Panc1 (cell line): ENCODE results near the gene MIOX. TPM values are rescaled to one million over a fixed set of nuclear protein-coding genes. Genes with fewer than 3 reads are reported as not detected.

ENCODE experiments used
- ATAC-seq: fragments of 200-7000 bp; cut with Tn5 transposase; 2 replicates; pipeline ENCODE4 v1.9.1; 2020; ENCODE audit warnings: mild to moderate bottlenecking, moderate library complexity
- BruUV-seq: library from RNA; stranded (reverse); fragments of 400-500 nt; replicated peaks from 2 replicates; lab custom pipeline; 2021; lab: Mats Ljungman, UMichigan
- CTCF ChIA-PET: fragments of 300-600 bp; sonication (Branson Sonifier 250); formaldehyde crosslinking; loops from one replicate; lab custom pipeline; 2022; ENCODE audit warnings: antibody characterized with exemption; lab: Charles Lee
- POLR2A ChIA-PET: fragments of 300-600 bp; sonication (Branson Sonifier 250); formaldehyde crosslinking; loops from one replicate; lab custom pipeline; 2022; ENCODE audit warnings: antibody characterized with exemption; lab: Charles Lee
- DNase-seq: peaks from one replicate; pipeline ENCODE4 v3.0.0-alpha.2; 2010; ENCODE audit warnings: low read depth, low spot score
- H3K27ac ChIP-seq: 2 replicates; pipeline ENCODE4 v1.5.1; 2011; ENCODE audit warnings: mild to moderate bottlenecking, low read length, inconsistent platforms
- H3K27me3 ChIP-seq: fragments of 200-500 bp; sonication (Bioruptor generic); 2 replicates; pipeline ENCODE4 v1.6.0; 2014; ENCODE audit warnings: low read length, inconsistent platforms; ENCODE audit not compliant: control insufficient read depth, insufficient read depth
- H3K36me3 ChIP-seq: fragments of 200-500 bp; sonication (Bioruptor generic); 2 replicates; pipeline ENCODE4 v1.5.1; 2014; ENCODE audit warnings: inconsistent platforms, mild to moderate bottlenecking, low read length, moderate library complexity; ENCODE audit not compliant: control insufficient read depth, insufficient read depth
- H3K4me1 ChIP-seq: 2 replicates; pipeline ENCODE4 v1.5.1; 2011; ENCODE audit warnings: inconsistent platforms, mild to moderate bottlenecking, low read length, moderate library complexity; ENCODE audit not compliant: control insufficient read depth, insufficient read depth
- H3K4me3 ChIP-seq, 2 experiments: 2 replicates each; pipeline ENCODE4 v1.5.1; 2011 to 2012; ENCODE audit warnings: low read depth in 2 of 2, low read length in 2 of 2, mild to moderate bottlenecking in 2 of 2, inconsistent platforms in 1 of 2, moderate library complexity in 1 of 2
- H3K9me3 ChIP-seq: fragments of 200-500 bp; sonication (Bioruptor generic); 2 replicates; pipeline ENCODE4 v1.5.1; 2014; ENCODE audit warnings: low read depth, mild to moderate bottlenecking, inconsistent platforms, low read length, moderate library complexity; ENCODE audit not compliant: control insufficient read depth, insufficient read depth
- POLR2AphosphoS5 ChIP-seq: IDR thresholded peaks from 2 replicates; pipeline ENCODE4 v1.6.1; 2012; ENCODE audit warnings: mild to moderate bottlenecking, low read depth, low read length, moderate library complexity
- SIN3A ChIP-seq: IDR thresholded peaks from 2 replicates; pipeline ENCODE4 v1.6.1; 2012; ENCODE audit warnings: low read depth, mild to moderate bottlenecking, low read length, moderate library complexity, borderline replicate concordance; ENCODE audit not compliant: insufficient read depth
- TCF7L2 ChIP-seq: IDR thresholded peaks from 2 replicates; pipeline ENCODE4 v1.6.1; 2011; ENCODE audit warnings: mild to moderate bottlenecking, low read depth, low read length, inconsistent platforms
- in situ Hi-C: cut with HindIII; loops from 2 replicates; pipeline ENCODE4 v1.10.0; 2016; ENCODE audit warnings: low sequenced_read_pairs, low pct_unique_long_range_greater_than_20kb
- intact Hi-C: fragments of 100-400 bp; cut with micrococcal nuclease; formaldehyde crosslinking; loops from one replicate; pipeline ENCODE4 v1.10.0; 2022; ENCODE audit not compliant: unreplicated experiment
- total RNA-seq: library from RNA; stranded (reverse); gene quantifications from one replicate; pipeline ENCODE4 v1.2.1, GENCODE V29; 2021; ENCODE audit not compliant: unreplicated experiment
- TF ChIP-seq, protein P1 (sequence below), 2 experiments: IDR thresholded peaks; 2 replicates each; pipeline ENCODE4 v1.6.1; 2011 to 2012; ENCODE audit warnings: low read depth in 2 of 2, control low read depth in 1 of 2, low read length in 1 of 2, mild to moderate bottlenecking in 1 of 2, moderate library complexity in 1 of 2; ENCODE audit not compliant: insufficient read depth in 1 of 2
- TF ChIP-seq, protein P2 (sequence below): fragments of 450-650 bp; IDR thresholded peaks from 2 replicates; pipeline ENCODE4 v1.5.1; 2017; ENCODE audit warnings: mild to moderate bottlenecking

MIOX gene
- total RNA-seq, 1 experiment from 2014 or later = 0.23 TPM

DNA sequence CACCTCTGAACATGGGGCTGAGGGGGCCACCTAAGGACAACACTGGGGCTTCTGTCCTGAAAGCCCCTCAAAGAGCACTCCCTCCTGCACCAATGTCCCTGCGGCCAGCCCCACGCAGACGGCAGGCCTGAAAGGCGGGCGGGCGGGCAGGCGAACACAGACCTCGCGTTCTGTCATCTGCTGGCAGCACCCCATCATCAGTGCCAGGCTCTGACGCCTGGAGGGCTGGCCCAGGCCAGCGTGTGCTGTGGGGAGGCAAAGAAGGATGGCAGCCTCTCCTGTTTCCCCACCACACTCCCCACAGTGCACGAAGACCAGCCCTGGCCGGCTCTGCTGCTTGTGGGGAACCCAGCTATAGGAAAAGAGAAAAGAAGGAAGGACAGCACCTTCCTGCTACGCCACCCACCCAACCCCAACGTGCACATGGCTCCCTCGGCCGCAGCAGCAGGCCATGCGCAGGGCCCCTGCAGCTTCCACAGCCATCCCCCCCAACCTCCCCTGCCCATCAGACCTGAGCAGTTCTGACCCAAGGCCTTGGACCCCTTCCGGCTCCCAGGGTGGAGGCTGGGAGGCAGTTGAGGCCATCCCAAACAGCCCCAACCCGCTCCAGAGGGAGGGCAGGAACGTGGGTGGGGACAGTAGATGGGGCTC is 15.3 kb upstream of the MIOX start:
- H3K36me3 ChIP-seq = no peaks in the 10 kb centered on the region; the same call in 1 of the 2 replicates
- no peaks in the 10 kb centered on the region for H3K27me3 ChIP-seq
- peaks cover 15% of the 10 kb centered on the region for H3K4me1 ChIP-seq
- DNase-seq = no peak
- TF ChIP-seq, protein P1, sequence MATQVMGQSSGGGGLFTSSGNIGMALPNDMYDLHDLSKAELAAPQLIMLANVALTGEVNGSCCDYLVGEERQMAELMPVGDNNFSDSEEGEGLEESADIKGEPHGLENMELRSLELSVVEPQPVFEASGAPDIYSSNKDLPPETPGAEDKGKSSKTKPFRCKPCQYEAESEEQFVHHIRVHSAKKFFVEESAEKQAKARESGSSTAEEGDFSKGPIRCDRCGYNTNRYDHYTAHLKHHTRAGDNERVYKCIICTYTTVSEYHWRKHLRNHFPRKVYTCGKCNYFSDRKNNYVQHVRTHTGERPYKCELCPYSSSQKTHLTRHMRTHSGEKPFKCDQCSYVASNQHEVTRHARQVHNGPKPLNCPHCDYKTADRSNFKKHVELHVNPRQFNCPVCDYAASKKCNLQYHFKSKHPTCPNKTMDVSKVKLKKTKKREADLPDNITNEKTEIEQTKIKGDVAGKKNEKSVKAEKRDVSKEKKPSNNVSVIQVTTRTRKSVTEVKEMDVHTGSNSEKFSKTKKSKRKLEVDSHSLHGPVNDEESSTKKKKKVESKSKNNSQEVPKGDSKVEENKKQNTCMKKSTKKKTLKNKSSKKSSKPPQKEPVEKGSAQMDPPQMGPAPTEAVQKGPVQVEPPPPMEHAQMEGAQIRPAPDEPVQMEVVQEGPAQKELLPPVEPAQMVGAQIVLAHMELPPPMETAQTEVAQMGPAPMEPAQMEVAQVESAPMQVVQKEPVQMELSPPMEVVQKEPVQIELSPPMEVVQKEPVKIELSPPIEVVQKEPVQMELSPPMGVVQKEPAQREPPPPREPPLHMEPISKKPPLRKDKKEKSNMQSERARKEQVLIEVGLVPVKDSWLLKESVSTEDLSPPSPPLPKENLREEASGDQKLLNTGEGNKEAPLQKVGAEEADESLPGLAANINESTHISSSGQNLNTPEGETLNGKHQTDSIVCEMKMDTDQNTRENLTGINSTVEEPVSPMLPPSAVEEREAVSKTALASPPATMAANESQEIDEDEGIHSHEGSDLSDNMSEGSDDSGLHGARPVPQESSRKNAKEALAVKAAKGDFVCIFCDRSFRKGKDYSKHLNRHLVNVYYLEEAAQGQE (IDR thresholded peaks at IDR 0.05; ENCODE audit: insufficient read depth in 1 of 2, low read depth in 2 of 2, low read length in 1 of 2) = no peak
- TF ChIP-seq, protein P2, sequence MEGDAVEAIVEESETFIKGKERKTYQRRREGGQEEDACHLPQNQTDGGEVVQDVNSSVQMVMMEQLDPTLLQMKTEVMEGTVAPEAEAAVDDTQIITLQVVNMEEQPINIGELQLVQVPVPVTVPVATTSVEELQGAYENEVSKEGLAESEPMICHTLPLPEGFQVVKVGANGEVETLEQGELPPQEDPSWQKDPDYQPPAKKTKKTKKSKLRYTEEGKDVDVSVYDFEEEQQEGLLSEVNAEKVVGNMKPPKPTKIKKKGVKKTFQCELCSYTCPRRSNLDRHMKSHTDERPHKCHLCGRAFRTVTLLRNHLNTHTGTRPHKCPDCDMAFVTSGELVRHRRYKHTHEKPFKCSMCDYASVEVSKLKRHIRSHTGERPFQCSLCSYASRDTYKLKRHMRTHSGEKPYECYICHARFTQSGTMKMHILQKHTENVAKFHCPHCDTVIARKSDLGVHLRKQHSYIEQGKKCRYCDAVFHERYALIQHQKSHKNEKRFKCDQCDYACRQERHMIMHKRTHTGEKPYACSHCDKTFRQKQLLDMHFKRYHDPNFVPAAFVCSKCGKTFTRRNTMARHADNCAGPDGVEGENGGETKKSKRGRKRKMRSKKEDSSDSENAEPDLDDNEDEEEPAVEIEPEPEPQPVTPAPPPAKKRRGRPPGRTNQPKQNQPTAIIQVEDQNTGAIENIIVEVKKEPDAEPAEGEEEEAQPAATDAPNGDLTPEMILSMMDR = no peak
- TF ChIP-seq POLR2AphosphoS5 = no peak
- TF ChIP-seq SIN3A = no peak
- no peak for TF ChIP-seq TCF7L2
- POLR2A ChIA-PET = no interaction called here
- no TSS peak for BruUV-seq
- CTCF ChIA-PET = interaction anchor here (0.6 kb wide), 1 partner anchor 73 kb away, joined by 8 read pairs; no protein-coding TSS in a partner anchor
- no peaks in the 10 kb centered on the region for H3K9me3 ChIP-seq
- H3K27ac ChIP-seq = no peak overlapping the region
- no peak for ATAC-seq
- H3K4me3 ChIP-seq = no peak overlapping the region
- intact Hi-C loops (no loop called here), in situ Hi-C loops (no loop called here)

DNA sequence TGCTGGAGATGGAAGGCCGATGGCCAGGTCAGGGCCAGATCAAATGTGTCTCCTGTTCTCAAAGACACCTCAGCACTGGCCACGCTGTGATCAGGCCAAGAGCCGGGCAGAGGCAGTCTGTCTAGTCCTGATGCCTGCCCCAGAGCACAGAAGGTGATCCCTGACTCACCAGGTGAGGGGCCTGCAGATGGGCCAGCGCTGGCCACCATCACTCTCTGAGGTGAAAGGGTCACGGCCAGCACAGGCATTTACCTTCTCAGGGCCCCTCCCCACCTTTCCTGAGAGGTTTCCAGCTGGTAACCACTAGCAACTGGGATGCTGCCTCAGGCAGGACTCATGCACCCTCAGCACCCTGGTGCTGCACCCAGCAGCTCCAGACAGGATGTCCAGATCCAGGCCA is 14.7 kb upstream of the MIOX start:
- POLR2A ChIA-PET = no interaction called here
- Histone ChIP-seq H3K9me3 (no peaks in the 10 kb centered on the region), H3K27ac (no peak overlapping the region), H3K36me3 (no peaks in the 10 kb centered on the region; the same call in 1 of the 2 replicates), H3K4me3 (no peak overlapping the region), H3K27me3 (no peaks in the 10 kb centered on the region), H3K4me1 (peaks cover 15% of the 10 kb centered on the region)
- in situ Hi-C loops = no loop called here
- intact Hi-C loops = no loop called here
- CTCF ChIA-PET = no interaction called here
- BruUV-seq = no TSS peak
- TF ChIP-seq, protein P1 (IDR thresholded peaks at IDR 0.05; ENCODE audit: insufficient read depth in 1 of 2, low read depth in 2 of 2, low read length in 1 of 2) = no peak
- no peak for TF ChIP-seq SIN3A
- ATAC-seq (no peak), DNase-seq (no peak)
